ENCODE measurements around the gene B4GALNT4.

DNA sequence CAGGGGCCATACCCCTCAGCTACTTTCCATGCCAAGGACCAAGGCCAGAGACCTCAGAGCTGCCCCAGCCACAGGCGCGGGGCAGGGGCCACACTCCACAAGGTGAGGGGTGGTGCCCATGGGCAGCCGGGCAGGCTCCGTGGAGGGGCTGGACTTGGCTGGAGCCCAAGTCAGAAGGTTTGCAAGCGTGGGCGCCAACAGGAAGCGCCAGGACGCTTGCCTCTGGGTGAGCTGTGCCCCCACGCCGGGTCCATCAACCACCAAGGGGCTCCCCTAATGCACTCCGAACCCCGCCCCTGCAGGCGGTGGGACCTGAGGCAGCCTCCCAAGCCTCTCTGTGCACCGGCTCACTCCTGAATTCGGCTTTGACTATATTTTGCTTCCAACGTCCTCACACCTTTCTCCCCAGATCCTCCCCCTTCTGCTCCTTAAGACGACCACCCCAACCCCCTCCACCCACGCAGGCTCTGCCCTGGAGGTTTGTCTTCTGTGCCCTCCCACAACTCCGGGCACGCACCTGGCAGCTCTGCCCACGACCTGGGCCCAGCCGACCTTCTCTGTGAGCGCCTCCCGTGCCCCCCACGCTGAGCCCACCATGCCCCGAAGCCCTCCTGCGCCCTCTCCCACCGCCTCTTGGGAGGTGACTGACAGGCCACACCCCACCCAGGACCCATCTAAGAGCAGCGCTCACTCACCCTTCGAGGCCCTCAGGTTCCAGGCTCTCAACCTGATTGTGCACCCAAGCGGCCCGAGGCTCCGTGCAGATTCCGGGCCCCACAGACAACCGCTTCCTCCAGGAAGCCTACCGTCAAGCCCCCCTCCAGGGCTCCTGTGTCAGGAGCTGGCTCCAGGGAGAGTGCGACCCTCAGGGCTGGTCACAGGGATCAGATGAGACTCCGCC is 22.1 kb downstream of the B4GALNT4 start:
- no peak for TF ChIP-seq SP1 (IDR thresholded peaks at IDR 0.05)
- TF ChIP-seq, protein P1, sequence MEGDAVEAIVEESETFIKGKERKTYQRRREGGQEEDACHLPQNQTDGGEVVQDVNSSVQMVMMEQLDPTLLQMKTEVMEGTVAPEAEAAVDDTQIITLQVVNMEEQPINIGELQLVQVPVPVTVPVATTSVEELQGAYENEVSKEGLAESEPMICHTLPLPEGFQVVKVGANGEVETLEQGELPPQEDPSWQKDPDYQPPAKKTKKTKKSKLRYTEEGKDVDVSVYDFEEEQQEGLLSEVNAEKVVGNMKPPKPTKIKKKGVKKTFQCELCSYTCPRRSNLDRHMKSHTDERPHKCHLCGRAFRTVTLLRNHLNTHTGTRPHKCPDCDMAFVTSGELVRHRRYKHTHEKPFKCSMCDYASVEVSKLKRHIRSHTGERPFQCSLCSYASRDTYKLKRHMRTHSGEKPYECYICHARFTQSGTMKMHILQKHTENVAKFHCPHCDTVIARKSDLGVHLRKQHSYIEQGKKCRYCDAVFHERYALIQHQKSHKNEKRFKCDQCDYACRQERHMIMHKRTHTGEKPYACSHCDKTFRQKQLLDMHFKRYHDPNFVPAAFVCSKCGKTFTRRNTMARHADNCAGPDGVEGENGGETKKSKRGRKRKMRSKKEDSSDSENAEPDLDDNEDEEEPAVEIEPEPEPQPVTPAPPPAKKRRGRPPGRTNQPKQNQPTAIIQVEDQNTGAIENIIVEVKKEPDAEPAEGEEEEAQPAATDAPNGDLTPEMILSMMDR (IDR thresholded peaks at IDR 0.05; ENCODE audit: low read depth, low read length, missing input control), result no peak
- TF ChIP-seq RXRA (IDR thresholded peaks at IDR 0.05), result no peak
- TF ChIP-seq, protein P2, sequence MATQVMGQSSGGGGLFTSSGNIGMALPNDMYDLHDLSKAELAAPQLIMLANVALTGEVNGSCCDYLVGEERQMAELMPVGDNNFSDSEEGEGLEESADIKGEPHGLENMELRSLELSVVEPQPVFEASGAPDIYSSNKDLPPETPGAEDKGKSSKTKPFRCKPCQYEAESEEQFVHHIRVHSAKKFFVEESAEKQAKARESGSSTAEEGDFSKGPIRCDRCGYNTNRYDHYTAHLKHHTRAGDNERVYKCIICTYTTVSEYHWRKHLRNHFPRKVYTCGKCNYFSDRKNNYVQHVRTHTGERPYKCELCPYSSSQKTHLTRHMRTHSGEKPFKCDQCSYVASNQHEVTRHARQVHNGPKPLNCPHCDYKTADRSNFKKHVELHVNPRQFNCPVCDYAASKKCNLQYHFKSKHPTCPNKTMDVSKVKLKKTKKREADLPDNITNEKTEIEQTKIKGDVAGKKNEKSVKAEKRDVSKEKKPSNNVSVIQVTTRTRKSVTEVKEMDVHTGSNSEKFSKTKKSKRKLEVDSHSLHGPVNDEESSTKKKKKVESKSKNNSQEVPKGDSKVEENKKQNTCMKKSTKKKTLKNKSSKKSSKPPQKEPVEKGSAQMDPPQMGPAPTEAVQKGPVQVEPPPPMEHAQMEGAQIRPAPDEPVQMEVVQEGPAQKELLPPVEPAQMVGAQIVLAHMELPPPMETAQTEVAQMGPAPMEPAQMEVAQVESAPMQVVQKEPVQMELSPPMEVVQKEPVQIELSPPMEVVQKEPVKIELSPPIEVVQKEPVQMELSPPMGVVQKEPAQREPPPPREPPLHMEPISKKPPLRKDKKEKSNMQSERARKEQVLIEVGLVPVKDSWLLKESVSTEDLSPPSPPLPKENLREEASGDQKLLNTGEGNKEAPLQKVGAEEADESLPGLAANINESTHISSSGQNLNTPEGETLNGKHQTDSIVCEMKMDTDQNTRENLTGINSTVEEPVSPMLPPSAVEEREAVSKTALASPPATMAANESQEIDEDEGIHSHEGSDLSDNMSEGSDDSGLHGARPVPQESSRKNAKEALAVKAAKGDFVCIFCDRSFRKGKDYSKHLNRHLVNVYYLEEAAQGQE (IDR thresholded peaks at IDR 0.05), result no peak
- no peak for TF ChIP-seq GABPA (IDR thresholded peaks at IDR 0.05 in 1 of 2, conservative IDR thresholded peaks at IDR 0.05 in 1 of 2)
- no peak for TF ChIP-seq TAF1 (conservative IDR thresholded peaks at IDR 0.05)
- TF ChIP-seq, protein P3, sequence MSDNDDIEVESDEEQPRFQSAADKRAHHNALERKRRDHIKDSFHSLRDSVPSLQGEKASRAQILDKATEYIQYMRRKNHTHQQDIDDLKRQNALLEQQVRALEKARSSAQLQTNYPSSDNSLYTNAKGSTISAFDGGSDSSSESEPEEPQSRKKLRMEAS (IDR thresholded peaks at IDR 0.05), result no peak
- TF ChIP-seq RAD21 (IDR thresholded peaks at IDR 0.05), result no peak
- no peak for TF ChIP-seq FOXA2 (IDR thresholded peaks at IDR 0.05)
- no peak for TF ChIP-seq JUND (IDR thresholded peaks at IDR 0.05)
- TF ChIP-seq YY1 (IDR thresholded peaks at IDR 0.05), result no peak
- TF ChIP-seq FOXA1 (IDR thresholded peaks at IDR 0.05), result no peak
- no peak for TF ChIP-seq EGR1 (IDR thresholded peaks at IDR 0.05; ENCODE audit: low read depth in 2 of 2)
- TF ChIP-seq, protein P4, sequence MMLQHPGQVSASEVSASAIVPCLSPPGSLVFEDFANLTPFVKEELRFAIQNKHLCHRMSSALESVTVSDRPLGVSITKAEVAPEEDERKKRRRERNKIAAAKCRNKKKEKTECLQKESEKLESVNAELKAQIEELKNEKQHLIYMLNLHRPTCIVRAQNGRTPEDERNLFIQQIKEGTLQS (IDR thresholded peaks at IDR 0.05), result no peak
